ENCODE data around the gene NUP42. TPM values are rescaled to one million over a fixed set of nuclear protein-coding genes. Genes with fewer than 3 reads are reported as not detected.

NUP42 gene
- total RNA-seq, 1 experiment from 2014 or later = 36.5 TPM

DNA sequence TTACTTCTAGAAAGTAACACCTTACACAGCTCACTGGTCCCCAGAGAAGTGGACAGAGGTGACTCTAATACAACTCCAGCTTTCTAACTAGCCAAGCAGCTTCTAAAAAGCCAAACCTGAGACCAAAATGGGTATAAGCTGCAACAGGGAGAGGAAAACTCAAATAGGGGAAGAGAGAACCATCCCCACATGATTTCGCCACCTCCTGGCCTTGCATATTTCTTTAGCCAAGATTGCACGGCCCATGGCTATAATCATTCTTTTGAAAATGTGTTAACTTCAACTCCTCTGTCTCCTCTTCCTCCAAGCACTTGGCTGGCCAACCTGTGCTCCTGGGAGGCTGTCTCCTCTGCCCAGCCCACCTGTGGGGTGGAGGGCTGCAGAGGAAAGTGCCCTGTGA lies 28.7 kb downstream of the NUP42 start:
- Histone ChIP-seq H2BK20ac (ENCODE audit: low read depth, low read length, poor library complexity, severe bottlenecking) (no peak overlapping the region), H2BK12ac (ENCODE audit: insufficient read length, low read depth, low read length) (no peak overlapping the region), H3K4me1 (ENCODE audit: insufficient read depth, low read length) (no peaks in the 10 kb centered on the region), H4K20me1 (ENCODE audit: control insufficient read depth, insufficient read depth, insufficient read length) (no peaks in the 10 kb centered on the region), H3K9me3 (ENCODE audit: control insufficient read depth, low read depth, low read length) (no peaks in the 10 kb centered on the region), H3T11ph (ENCODE audit: low read length) (no peak overlapping the region), H3K27me3 (ENCODE audit: insufficient read depth, low read length) (no peaks in the 10 kb centered on the region), H3K56ac (ENCODE audit: insufficient read length, low read depth, low read length) (no peak overlapping the region), H3K79me2 (ENCODE audit: insufficient read depth, low read length) (no peaks in the 10 kb centered on the region), H2BK5ac (ENCODE audit: insufficient read length, low read length) (no peak overlapping the region), H3K14ac (ENCODE audit: insufficient read depth, low read length) (no peak overlapping the region), H4K91ac (ENCODE audit: insufficient read length, low read depth, low read length) (no peak overlapping the region), H2AK5ac (ENCODE audit: insufficient read length, low read length) (no peak overlapping the region), H2BK15ac (ENCODE audit: low read depth, low read length) (no peak overlapping the region), H3K27ac (ENCODE audit: insufficient read length, low read depth, low read length) (no peak overlapping the region), H4K8ac (replicated peaks; ENCODE audit: insufficient read length, low read depth, low read length) (no peak overlapping the region), H2BK120ac (ENCODE audit: low read depth, low read length, poor library complexity, severe bottlenecking) (no peak overlapping the region), H4K5ac (ENCODE audit: insufficient read length, low read depth, low read length) (no peak overlapping the region), H3K4me2 (ENCODE audit: insufficient read depth, insufficient read length, low read length) (no peak overlapping the region), H3K4ac (ENCODE audit: low read depth, low read length) (no peak overlapping the region), H3K79me1 (ENCODE audit: insufficient read depth, low read depth, low read length, poor library complexity, severe bottlenecking) (no peaks in the 10 kb centered on the region), H2AFZ (ENCODE audit: low read length) (no peak overlapping the region), H3K18ac (ENCODE audit: insufficient read length, low read depth, low read length) (no peak overlapping the region), H3K23me2 (ENCODE audit: insufficient read length, low read depth, low read length, poor library complexity, severe bottlenecking) (no peaks in the 10 kb centered on the region), H3K9ac (ENCODE audit: extremely low read depth, insufficient read length, low read length) (no peak overlapping the region), H3K23ac (ENCODE audit: insufficient read length, low read depth, low read length) (no peak overlapping the region)
- no peak for DNase-seq
- no peaks in the 10 kb centered on the region for H3K27me3 Mint-ChIP-seq (ENCODE audit: low read depth)
- TF ChIP-seq CTCF (conservative IDR thresholded peaks at IDR 0.05) = no peak
- H3K9me3 Mint-ChIP-seq = no peaks in the 10 kb centered on the region
- H3K36me3 Mint-ChIP-seq (ENCODE audit: insufficient read depth in 1 of 3, low read depth in 3 of 3) = peaks cover 0 to 2% (median 2%) of the 10 kb centered on the region in 3 experiments; a peak in 2 of 7 replicates
- peaks cover 0 to 7% of the 10 kb centered on the region in 2 experiments; a peak in 1 of 4 replicates for H3K4me1 Mint-ChIP-seq
- H3K27ac Mint-ChIP-seq = peak overlapping the region in 1 of 3 experiments; percentile 29; a peak in 1 of 7 replicates
- WGBS (ENCODE audit: extremely low coverage, insufficient read length, low lambda C conversion rate) = no CpG with 5 or more reads among the region's 2 CpGs
- H3K4me3 Mint-ChIP-seq = no peak overlapping the region
